ENCODE measurements around the gene TESK1. TPM values are rescaled to one million over a fixed set of nuclear protein-coding genes. Genes with fewer than 3 reads are reported as not detected.

TESK1 gene
- total RNA-seq, 1 donor from 2014 or later: 25.4 TPM

DNA sequence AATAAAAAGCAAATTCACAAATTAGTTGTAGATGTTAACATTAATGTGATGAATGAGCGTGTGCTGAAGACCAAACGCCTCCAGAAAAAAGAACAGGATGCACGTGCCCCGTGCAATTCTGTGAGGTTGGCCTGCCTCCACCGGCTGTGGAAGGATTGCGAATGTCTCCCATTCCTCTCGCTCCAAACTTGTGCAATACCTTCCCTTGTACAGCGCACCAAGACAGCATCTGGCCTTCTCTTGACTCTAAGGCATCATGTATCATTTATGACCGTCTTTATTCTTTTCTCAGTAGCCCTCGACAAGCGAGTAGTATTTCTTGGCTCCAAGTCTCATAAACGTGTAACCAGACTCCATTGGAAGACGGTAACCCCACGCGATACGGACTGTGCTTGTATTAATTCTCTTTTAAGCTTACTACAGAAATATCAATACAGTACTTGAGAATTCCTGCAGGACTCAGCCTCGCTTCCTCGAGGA lies 1.5 kb upstream of the TESK1 start:
- intact Hi-C loops (cut with micrococcal nuclease): no loop called here
- no peaks in the 10 kb centered on the region for H3K9me3 ChIP-seq (replicated peaks)
- peak; percentile 67 for DNase-seq
- H3K27me3 ChIP-seq (ENCODE audit: low read depth): no peaks in the 10 kb centered on the region
- TF ChIP-seq, protein P1, sequence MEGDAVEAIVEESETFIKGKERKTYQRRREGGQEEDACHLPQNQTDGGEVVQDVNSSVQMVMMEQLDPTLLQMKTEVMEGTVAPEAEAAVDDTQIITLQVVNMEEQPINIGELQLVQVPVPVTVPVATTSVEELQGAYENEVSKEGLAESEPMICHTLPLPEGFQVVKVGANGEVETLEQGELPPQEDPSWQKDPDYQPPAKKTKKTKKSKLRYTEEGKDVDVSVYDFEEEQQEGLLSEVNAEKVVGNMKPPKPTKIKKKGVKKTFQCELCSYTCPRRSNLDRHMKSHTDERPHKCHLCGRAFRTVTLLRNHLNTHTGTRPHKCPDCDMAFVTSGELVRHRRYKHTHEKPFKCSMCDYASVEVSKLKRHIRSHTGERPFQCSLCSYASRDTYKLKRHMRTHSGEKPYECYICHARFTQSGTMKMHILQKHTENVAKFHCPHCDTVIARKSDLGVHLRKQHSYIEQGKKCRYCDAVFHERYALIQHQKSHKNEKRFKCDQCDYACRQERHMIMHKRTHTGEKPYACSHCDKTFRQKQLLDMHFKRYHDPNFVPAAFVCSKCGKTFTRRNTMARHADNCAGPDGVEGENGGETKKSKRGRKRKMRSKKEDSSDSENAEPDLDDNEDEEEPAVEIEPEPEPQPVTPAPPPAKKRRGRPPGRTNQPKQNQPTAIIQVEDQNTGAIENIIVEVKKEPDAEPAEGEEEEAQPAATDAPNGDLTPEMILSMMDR (IDR thresholded peaks at IDR 0.05; ENCODE audit: borderline replicate concordance): no peak
- peaks cover 10% of the 10 kb centered on the region for H3K36me3 ChIP-seq
- peak overlapping the region; percentile 98 for H3K27ac ChIP-seq (replicated peaks)
- H3K4me1 ChIP-seq: peaks cover 36% of the 10 kb centered on the region
- H3K4me3 ChIP-seq: peak overlapping the region; percentile 82

DNA sequence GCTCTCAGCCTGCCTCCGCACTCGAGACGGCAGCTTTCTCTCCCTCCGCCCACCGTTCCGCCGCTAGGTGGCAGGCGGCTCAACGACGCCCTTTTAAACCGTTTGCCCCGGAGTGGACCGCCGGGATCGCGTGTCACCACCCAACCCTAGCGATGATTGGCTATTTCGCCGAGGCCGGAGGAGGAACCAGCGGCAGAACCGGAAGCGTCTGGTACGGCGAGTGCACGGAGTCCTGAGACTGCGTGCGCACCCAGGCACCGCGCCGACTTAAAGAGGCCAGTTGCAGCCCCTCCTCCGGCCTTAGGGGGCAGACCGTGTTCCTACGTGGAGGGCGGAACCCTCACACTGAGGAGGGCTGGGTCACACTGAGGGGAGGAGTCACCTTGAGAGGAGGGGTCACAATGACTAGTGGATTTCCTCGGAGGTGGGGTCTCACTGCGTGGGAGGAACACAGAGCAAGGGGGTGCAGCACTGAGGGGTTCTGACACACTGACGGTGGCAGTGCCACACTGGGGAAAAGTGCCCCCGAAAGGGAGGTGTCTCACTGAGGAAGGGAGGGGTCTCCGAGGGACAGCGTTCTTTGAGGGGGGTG lies 980 bp upstream of the TESK1 start:
- TF ChIP-seq, protein P1 (IDR thresholded peaks at IDR 0.05; ENCODE audit: borderline replicate concordance): peak; percentile 96
- peaks cover 15% of the 10 kb centered on the region for H3K36me3 ChIP-seq
- intact Hi-C loops (cut with micrococcal nuclease): no loop called here

DNA sequence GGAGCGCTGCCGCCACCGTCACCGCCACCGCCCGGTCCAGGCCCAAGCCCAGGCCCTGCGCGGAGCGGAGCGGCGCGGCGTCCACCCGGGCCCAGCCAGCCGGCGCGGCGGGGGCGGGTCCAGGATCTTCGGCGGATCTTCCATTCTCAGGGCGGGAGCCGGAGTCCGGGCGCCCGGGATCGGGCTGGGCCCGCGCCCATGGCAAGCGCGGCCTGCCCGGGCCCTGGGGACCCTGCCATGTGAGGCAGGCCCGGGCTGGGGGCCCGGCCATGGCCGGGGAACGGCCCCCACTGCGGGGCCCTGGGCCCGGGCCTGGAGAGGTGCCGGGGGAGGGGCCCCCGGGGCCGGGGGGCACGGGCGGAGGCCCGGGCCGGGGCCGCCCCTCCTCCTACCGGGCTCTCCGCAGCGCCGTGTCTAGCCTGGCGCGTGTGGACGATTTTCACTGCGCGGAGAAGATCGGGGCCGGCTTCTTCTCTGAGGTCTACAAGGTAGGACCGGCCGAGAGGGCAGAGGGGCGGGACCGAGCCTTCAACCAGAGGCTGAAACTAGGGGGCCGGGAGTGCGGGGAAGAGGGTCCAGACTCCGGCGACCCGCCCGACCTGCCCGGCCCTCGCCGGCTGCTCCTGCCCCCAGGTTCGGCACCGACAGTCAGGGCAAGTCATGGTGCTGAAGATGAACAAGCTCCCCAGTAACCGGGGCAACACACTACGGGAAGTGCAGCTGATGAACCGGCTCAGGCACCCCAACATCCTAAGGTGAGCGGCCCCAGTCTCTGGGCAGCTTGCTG lies 482 bp downstream of the TESK1 start:
- intact Hi-C loops (cut with micrococcal nuclease): no loop called here
- Histone ChIP-seq H3K9me3 (replicated peaks) (no peaks in the 10 kb centered on the region), H3K27ac (replicated peaks) (peak overlapping the region; percentile 98), H3K27me3 (ENCODE audit: low read depth) (no peaks in the 10 kb centered on the region), H3K4me3 (peak overlapping the region; percentile 82), H3K4me1 (peaks cover 36% of the 10 kb centered on the region), H3K36me3 (peaks cover 24% of the 10 kb centered on the region)
- TF ChIP-seq, protein P1 (IDR thresholded peaks at IDR 0.05; ENCODE audit: borderline replicate concordance): no peak
- DNase-seq: no peak

More for the DNA sequence above, 980 bp upstream of the TESK1 start:
- H3K27me3 ChIP-seq (ENCODE audit: low read depth): no peaks in the 10 kb centered on the region
- no peaks in the 10 kb centered on the region for H3K9me3 ChIP-seq (replicated peaks)
- peaks cover 36% of the 10 kb centered on the region for H3K4me1 ChIP-seq
- H3K27ac ChIP-seq (replicated peaks): peak overlapping the region; percentile 98
- H3K4me3 ChIP-seq: peak overlapping the region; percentile 82
- DNase-seq: peak; percentile 100

DNA sequence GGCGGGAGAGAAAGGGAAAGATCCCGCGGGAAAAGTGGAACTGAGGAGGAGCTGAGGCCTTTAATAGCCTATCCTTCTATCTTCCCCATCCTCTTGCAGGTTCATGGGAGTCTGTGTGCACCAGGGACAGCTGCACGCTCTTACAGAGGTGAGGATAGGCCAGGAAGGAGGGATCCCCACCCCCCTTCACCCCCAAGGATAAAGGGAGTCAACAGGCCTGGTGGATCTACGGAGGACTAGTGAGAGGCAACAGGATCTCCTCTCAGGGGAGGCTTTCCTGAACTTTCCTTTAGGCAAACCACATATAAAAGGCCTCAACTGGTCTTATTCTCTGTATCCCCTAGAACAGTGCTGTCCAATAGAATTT lies 1.1 kb downstream of the TESK1 start:
- Histone ChIP-seq H3K27me3 (ENCODE audit: low read depth) (no peaks in the 10 kb centered on the region), H3K9me3 (replicated peaks) (no peaks in the 10 kb centered on the region), H3K4me3 (peak overlapping the region; percentile 82), H3K4me1 (peaks cover 36% of the 10 kb centered on the region), H3K27ac (replicated peaks) (peak overlapping the region; percentile 98), H3K36me3 (peaks cover 24% of the 10 kb centered on the region)
- intact Hi-C loops (cut with micrococcal nuclease): no loop called here
- TF ChIP-seq, protein P1 (IDR thresholded peaks at IDR 0.05; ENCODE audit: borderline replicate concordance): no peak
- no peak for DNase-seq

DNA sequence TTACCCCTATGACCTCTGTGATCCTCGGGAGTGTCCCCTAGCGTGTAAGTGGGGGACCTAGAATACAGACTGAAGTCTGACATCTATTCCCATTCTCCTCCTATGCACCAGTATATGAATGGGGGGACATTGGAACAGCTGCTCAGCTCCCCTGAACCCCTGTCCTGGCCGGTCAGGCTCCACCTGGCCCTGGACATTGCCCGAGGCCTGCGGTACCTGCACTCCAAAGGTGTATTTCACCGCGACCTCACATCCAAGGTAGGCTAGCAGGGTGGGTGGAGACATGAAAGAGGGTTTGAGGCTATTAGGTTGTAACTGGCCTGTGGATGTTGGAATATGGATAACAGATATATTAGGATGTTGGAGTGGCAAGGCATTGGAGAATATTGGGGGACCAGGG lies 1.7 kb downstream of the TESK1 start:
- H3K36me3 ChIP-seq: peaks cover 24% of the 10 kb centered on the region
- H3K9me3 ChIP-seq (replicated peaks): no peaks in the 10 kb centered on the region
- H3K4me1 ChIP-seq: peaks cover 36% of the 10 kb centered on the region
- H3K27me3 ChIP-seq (ENCODE audit: low read depth): no peaks in the 10 kb centered on the region
- no peak for DNase-seq
- H3K4me3 ChIP-seq: peak overlapping the region; percentile 82
- intact Hi-C loops (cut with micrococcal nuclease): no loop called here
- TF ChIP-seq, protein P1 (IDR thresholded peaks at IDR 0.05; ENCODE audit: borderline replicate concordance): no peak
- no peak overlapping the region for H3K27ac ChIP-seq (replicated peaks)

Measured in left ventricle myocardium inferior (tissue), 1 donor.